H9 (cell line): ENCODE measurements around the gene SAV1. TPM values are rescaled to one million over a fixed set of nuclear protein-coding genes. Genes with fewer than 3 reads are reported as not detected.

Experiments
- DNase-seq: peaks from one replicate; pipeline ENCODE4 v3.0.0-alpha.2; 2017
- H2AFZ ChIP-seq: one replicate; pipeline ENCODE4 v1.6.1; 2013; ENCODE audit warnings: mild to moderate bottlenecking, low read length, control low read depth, moderate library complexity
- H2AK5ac ChIP-seq: 2 replicates; pipeline ENCODE4 v1.6.1; 2013; ENCODE audit warnings: low read length, control low read depth, mixed read lengths; ENCODE audit not compliant: insufficient read length
- H2BK120ac ChIP-seq: one replicate; pipeline ENCODE4 v1.6.1; 2013; ENCODE audit warnings: low read depth, mild to moderate bottlenecking, low read length, control low read depth, inconsistent platforms; ENCODE audit not compliant: poor library complexity, severe bottlenecking
- H2BK12ac ChIP-seq: 2 replicates; pipeline ENCODE4 v1.6.1; 2013; ENCODE audit warnings: low read length, control low read depth, mixed read lengths, low read depth; ENCODE audit not compliant: insufficient read length
- H2BK15ac ChIP-seq: 2 replicates; pipeline ENCODE4 v1.6.1; 2013; ENCODE audit warnings: low read depth, low read length, control low read depth
- H2BK20ac ChIP-seq: one replicate; pipeline ENCODE4 v1.6.1; 2013; ENCODE audit warnings: low read depth, mild to moderate bottlenecking, low read length, control low read depth, inconsistent platforms; ENCODE audit not compliant: poor library complexity, severe bottlenecking
- H2BK5ac ChIP-seq: 2 replicates; pipeline ENCODE4 v1.6.1; 2013; ENCODE audit warnings: low read length, control low read depth, mixed read lengths; ENCODE audit not compliant: insufficient read length
- H3K14ac ChIP-seq: 2 replicates; pipeline ENCODE4 v1.6.1; 2013; ENCODE audit warnings: low read length, control low read depth; ENCODE audit not compliant: insufficient read depth
- H3K18ac ChIP-seq: 2 replicates; pipeline ENCODE4 v1.6.1; 2013; ENCODE audit warnings: low read depth, mild to moderate bottlenecking, mixed read lengths, low read length, control low read depth; ENCODE audit not compliant: insufficient read length
- H3K23ac ChIP-seq: 2 replicates; pipeline ENCODE4 v1.6.1; 2013; ENCODE audit warnings: low read length, control low read depth, mixed read lengths, low read depth; ENCODE audit not compliant: insufficient read length
- H3K23me2 ChIP-seq: 2 replicates; pipeline ENCODE4 v1.6.1; 2013; ENCODE audit warnings: low read depth, mild to moderate bottlenecking, mixed read lengths, low read length, control low read depth; ENCODE audit not compliant: insufficient read length, poor library complexity, severe bottlenecking
- H3K27ac ChIP-seq: 2 replicates; pipeline ENCODE4 v1.5.1; 2013; ENCODE audit warnings: low read length, control low read depth, mixed read lengths, low read depth; ENCODE audit not compliant: insufficient read length
- H3K27me3 ChIP-seq: 2 replicates; pipeline ENCODE4 v1.6.1; 2013; ENCODE audit warnings: low read length, control low read depth, inconsistent platforms; ENCODE audit not compliant: insufficient read depth
- H3K4ac ChIP-seq: 2 replicates; pipeline ENCODE4 v1.6.1; 2013; ENCODE audit warnings: low read depth, mild to moderate bottlenecking, control low read depth, inconsistent platforms, low read length, moderate library complexity
- H3K4me1 ChIP-seq: 2 replicates; pipeline ENCODE4 v1.6.1; 2013; ENCODE audit warnings: low read length, control low read depth, inconsistent platforms; ENCODE audit not compliant: insufficient read depth
- H3K4me2 ChIP-seq: 2 replicates; pipeline ENCODE4 v1.6.1; 2013; ENCODE audit warnings: low read length, control low read depth, mixed read lengths; ENCODE audit not compliant: insufficient read length, insufficient read depth
- H3K56ac ChIP-seq: 2 replicates; pipeline ENCODE4 v1.6.1; 2013; ENCODE audit warnings: low read depth, mild to moderate bottlenecking, mixed read lengths, low read length, control low read depth; ENCODE audit not compliant: insufficient read length
- H3K79me1 ChIP-seq: 2 replicates; pipeline ENCODE4 v1.6.1; 2013; ENCODE audit warnings: low read depth, mild to moderate bottlenecking, moderate library complexity, low read length, control low read depth, inconsistent platforms; ENCODE audit not compliant: insufficient read depth, poor library complexity, severe bottlenecking
- H3K79me2 ChIP-seq: 2 replicates; pipeline ENCODE4 v1.6.1; 2013; ENCODE audit warnings: low read length, control low read depth, inconsistent platforms; ENCODE audit not compliant: insufficient read depth
- H3K9ac ChIP-seq: 2 replicates; pipeline ENCODE4 v1.6.1; 2013; ENCODE audit warnings: low read length, control low read depth, mixed read lengths; ENCODE audit not compliant: insufficient read length; ENCODE audit errors: extremely low read depth
- H3K9me3 ChIP-seq: one replicate; pipeline ENCODE4 v1.6.1; 2013; ENCODE audit warnings: low read depth, low read length, inconsistent platforms; ENCODE audit not compliant: control insufficient read depth
- H3T11ph ChIP-seq: one replicate; pipeline ENCODE4 v1.6.1; 2013; ENCODE audit warnings: mild to moderate bottlenecking, low read length, control low read depth, inconsistent platforms
- H4K20me1 ChIP-seq: one replicate; pipeline ENCODE4 v1.6.1; 2013; ENCODE audit not compliant: control insufficient read depth, insufficient read length, insufficient read depth
- H4K5ac ChIP-seq: 2 replicates; pipeline ENCODE4 v1.6.1; 2013; ENCODE audit warnings: low read depth, mild to moderate bottlenecking, mixed read lengths, low read length, control low read depth; ENCODE audit not compliant: insufficient read length
- H4K8ac ChIP-seq: replicated peaks from 2 replicates; pipeline ENCODE4 v1.6.1; 2013; ENCODE audit warnings: low read length, control low read depth, mixed read lengths, low read depth; ENCODE audit not compliant: insufficient read length
- H4K91ac ChIP-seq: 2 replicates; pipeline ENCODE4 v1.6.1; 2013; ENCODE audit warnings: low read depth, mild to moderate bottlenecking, moderate library complexity, mixed read lengths, low read length, control low read depth; ENCODE audit not compliant: insufficient read length
- H3K27ac Mint-ChIP-seq, 3 experiments: 2 replicates in 2 of 3; 3 replicates in 1 of 3; pipeline ENCODE4 v1.8.0; 2020 to 2021; ENCODE audit warnings: mixed read lengths in 3 of 3, mild to moderate bottlenecking in 1 of 3, moderate library complexity in 1 of 3
- H3K27me3 Mint-ChIP-seq: 2 replicates; pipeline ENCODE4 v1.8.0; 2021; ENCODE audit warnings: low read depth, mild to moderate bottlenecking, moderate library complexity, mixed read lengths
- H3K36me3 Mint-ChIP-seq, 3 experiments: 2 replicates in 2 of 3; 3 replicates in 1 of 3; pipeline ENCODE4 v1.8.0; 2020 to 2021; ENCODE audit warnings: low read depth in 3 of 3, mixed read lengths in 3 of 3; ENCODE audit not compliant: insufficient read depth in 1 of 3
- H3K4me1 Mint-ChIP-seq, 2 experiments: 2 replicates each; pipeline ENCODE4 v1.8.0; 2020; ENCODE audit warnings: mixed read lengths in 2 of 2
- H3K4me3 Mint-ChIP-seq, 2 experiments: 2 replicates in 1 of 2; 3 replicates in 1 of 2; pipeline ENCODE4 v1.8.0; 2020 to 2021; ENCODE audit warnings: mild to moderate bottlenecking in 2 of 2, mixed read lengths in 2 of 2, moderate library complexity in 1 of 2
- H3K9me3 Mint-ChIP-seq, 2 experiments: 2 replicates in 1 of 2; 3 replicates in 1 of 2; pipeline ENCODE4 v1.8.0; 2020; ENCODE audit warnings: mild to moderate bottlenecking in 2 of 2, mixed read lengths in 2 of 2, moderate library complexity in 1 of 2
- total RNA-seq: library from RNA; stranded (reverse); gene quantifications from 2 replicates; pipeline ENCODE4 v1.2.1, GENCODE V29; 2021
- TF ChIP-seq, protein P1 (sequence below): fragments of 200-600 bp; sonication (generic); conservative IDR thresholded peaks from 3 replicates; pipeline ENCODE4 v1.8.0; 2021; ENCODE audit warnings: antibody characterized with exemption, mild to moderate bottlenecking

SAV1 gene
- total RNA-seq, 1 experiment from 2014 or later = 57.3 TPM

DNA sequence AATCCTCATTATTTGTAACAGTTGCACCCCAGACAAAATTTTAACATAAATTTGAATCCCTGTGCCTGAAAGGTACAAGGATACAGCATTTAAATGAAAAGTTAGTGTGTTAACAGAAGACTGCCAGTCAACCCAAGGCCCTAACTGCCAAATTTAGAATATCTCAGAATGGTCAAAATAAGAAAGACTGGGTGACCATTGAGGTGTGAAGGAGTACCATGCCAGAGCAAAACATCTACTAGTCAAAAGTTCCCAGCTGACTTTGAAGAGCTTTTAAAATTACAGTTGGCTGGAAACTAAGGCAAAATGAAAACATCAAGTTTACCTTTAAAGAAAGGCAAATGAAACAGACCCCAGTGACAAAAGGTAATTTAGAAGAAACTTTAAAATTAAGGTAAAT is 18.4 kb downstream of the SAV1 start:
- no peak overlapping the region for H3K14ac ChIP-seq
- H2BK5ac ChIP-seq = no peak overlapping the region
- H2AK5ac ChIP-seq = no peak overlapping the region
- no peak overlapping the region for H3K23ac ChIP-seq
- no peak overlapping the region for H2BK12ac ChIP-seq
- H3K9ac ChIP-seq = no peak overlapping the region
- H3K9me3 Mint-ChIP-seq = no peaks in the 10 kb centered on the region
- H3K9me3 ChIP-seq = no peaks in the 10 kb centered on the region
- no peak overlapping the region for H4K8ac ChIP-seq
- no peaks in the 10 kb centered on the region for H3K27me3 ChIP-seq
- no peaks in the 10 kb centered on the region for H3K27me3 Mint-ChIP-seq
- H3K18ac ChIP-seq = no peak overlapping the region
- H2BK20ac ChIP-seq = no peak overlapping the region
- H3K79me2 ChIP-seq = peaks cover 19% of the 10 kb centered on the region; the same call in 1 of the 2 replicates
- H3K79me1 ChIP-seq = peaks cover 7% of the 10 kb centered on the region
- H3K4me1 Mint-ChIP-seq = peaks cover 0 to 19% of the 10 kb centered on the region in 2 experiments; a peak in 2 of 4 replicates
- no peaks in the 10 kb centered on the region for H4K20me1 ChIP-seq
- no peak overlapping the region for H3K27ac ChIP-seq
- H3T11ph ChIP-seq = no peak overlapping the region
- H4K91ac ChIP-seq = no peak overlapping the region
- TF ChIP-seq, protein P1, sequence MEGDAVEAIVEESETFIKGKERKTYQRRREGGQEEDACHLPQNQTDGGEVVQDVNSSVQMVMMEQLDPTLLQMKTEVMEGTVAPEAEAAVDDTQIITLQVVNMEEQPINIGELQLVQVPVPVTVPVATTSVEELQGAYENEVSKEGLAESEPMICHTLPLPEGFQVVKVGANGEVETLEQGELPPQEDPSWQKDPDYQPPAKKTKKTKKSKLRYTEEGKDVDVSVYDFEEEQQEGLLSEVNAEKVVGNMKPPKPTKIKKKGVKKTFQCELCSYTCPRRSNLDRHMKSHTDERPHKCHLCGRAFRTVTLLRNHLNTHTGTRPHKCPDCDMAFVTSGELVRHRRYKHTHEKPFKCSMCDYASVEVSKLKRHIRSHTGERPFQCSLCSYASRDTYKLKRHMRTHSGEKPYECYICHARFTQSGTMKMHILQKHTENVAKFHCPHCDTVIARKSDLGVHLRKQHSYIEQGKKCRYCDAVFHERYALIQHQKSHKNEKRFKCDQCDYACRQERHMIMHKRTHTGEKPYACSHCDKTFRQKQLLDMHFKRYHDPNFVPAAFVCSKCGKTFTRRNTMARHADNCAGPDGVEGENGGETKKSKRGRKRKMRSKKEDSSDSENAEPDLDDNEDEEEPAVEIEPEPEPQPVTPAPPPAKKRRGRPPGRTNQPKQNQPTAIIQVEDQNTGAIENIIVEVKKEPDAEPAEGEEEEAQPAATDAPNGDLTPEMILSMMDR = no peak
- no peak overlapping the region for H3K4me3 Mint-ChIP-seq
- no peak for DNase-seq
- H2BK120ac ChIP-seq = no peak overlapping the region
- peak overlapping the region in 2 of 3 experiments; percentile 25 to 43; a peak in 3 of 7 replicates for H3K27ac Mint-ChIP-seq
- H3K4ac ChIP-seq = no peak overlapping the region
- H3K23me2 ChIP-seq = no peaks in the 10 kb centered on the region
- no peaks in the 10 kb centered on the region; the same call in 1 of the 2 replicates for H3K4me1 ChIP-seq
- peaks cover 0 to 19% (median 14%) of the 10 kb centered on the region in 3 experiments; a peak in 5 of 7 replicates for H3K36me3 Mint-ChIP-seq
- no peak overlapping the region for H2AFZ ChIP-seq
- H3K4me2 ChIP-seq = no peak overlapping the region
- no peak overlapping the region for H2BK15ac ChIP-seq
- H3K56ac ChIP-seq = no peak overlapping the region
- no peak overlapping the region for H4K5ac ChIP-seq
